ENCODE data around the gene NRIP1.

The NRIP1 gene, protein sequence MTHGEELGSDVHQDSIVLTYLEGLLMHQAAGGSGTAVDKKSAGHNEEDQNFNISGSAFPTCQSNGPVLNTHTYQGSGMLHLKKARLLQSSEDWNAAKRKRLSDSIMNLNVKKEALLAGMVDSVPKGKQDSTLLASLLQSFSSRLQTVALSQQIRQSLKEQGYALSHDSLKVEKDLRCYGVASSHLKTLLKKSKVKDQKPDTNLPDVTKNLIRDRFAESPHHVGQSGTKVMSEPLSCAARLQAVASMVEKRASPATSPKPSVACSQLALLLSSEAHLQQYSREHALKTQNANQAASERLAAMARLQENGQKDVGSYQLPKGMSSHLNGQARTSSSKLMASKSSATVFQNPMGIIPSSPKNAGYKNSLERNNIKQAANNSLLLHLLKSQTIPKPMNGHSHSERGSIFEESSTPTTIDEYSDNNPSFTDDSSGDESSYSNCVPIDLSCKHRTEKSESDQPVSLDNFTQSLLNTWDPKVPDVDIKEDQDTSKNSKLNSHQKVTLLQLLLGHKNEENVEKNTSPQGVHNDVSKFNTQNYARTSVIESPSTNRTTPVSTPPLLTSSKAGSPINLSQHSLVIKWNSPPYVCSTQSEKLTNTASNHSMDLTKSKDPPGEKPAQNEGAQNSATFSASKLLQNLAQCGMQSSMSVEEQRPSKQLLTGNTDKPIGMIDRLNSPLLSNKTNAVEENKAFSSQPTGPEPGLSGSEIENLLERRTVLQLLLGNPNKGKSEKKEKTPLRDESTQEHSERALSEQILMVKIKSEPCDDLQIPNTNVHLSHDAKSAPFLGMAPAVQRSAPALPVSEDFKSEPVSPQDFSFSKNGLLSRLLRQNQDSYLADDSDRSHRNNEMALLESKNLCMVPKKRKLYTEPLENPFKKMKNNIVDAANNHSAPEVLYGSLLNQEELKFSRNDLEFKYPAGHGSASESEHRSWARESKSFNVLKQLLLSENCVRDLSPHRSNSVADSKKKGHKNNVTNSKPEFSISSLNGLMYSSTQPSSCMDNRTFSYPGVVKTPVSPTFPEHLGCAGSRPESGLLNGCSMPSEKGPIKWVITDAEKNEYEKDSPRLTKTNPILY (N-terminal part only)

GRCh38 chr21:15064576-15065391, at the start of gene NRIP1:
Gene NRIP1, minus strand, starts transcription at chr21:15065000. Its CDS starts 96,808 bp downstream, at chr21:14968192.
- peak within 1 kb of the TSS; percentile 81 for H3K4me3 ChIP-seq (ENCODE audit: low read length)
- peak; percentile 93 for DNase-seq (ENCODE audit: low read depth)
- no peak for TF ChIP-seq CTCF (IDR thresholded peaks at IDR 0.05; ENCODE audit: insufficient read depth, low read depth, low read length, missing control alignments)

DNA sequence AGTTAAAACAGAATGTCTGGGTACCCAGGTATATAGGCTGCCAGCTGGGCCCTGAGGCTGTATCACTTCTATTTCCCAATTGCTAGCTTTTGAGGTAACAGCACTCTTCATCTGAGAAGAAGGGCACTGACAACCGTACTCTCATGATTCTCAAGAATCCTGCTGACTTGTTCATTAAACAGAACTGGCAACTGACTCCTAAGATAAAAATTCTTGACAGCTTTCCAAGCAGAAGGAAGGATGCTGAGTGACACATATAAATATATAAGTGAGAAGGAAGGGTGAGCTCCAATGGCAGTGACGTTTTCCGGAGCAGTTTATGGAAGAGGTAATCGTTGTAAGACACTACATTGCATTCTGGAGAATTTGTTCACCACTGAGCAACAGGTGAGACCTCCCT, 48.1 kb upstream of the NRIP1 start:
- H3K4me3 ChIP-seq (ENCODE audit: low read length): no peak overlapping the region
- TF ChIP-seq CTCF (IDR thresholded peaks at IDR 0.05; ENCODE audit: insufficient read depth, low read depth, low read length, missing control alignments): no peak
- DNase-seq (ENCODE audit: low read depth): no peak

GRCh38 chr21:15108801-15109200, 44.0 kb upstream of the NRIP1 start:
- no peak overlapping the region for H3K4me3 ChIP-seq (ENCODE audit: low read length)
- TF ChIP-seq CTCF (IDR thresholded peaks at IDR 0.05; ENCODE audit: insufficient read depth, low read depth, low read length, missing control alignments): no peak
- DNase-seq (ENCODE audit: low read depth): no peak

DNA sequence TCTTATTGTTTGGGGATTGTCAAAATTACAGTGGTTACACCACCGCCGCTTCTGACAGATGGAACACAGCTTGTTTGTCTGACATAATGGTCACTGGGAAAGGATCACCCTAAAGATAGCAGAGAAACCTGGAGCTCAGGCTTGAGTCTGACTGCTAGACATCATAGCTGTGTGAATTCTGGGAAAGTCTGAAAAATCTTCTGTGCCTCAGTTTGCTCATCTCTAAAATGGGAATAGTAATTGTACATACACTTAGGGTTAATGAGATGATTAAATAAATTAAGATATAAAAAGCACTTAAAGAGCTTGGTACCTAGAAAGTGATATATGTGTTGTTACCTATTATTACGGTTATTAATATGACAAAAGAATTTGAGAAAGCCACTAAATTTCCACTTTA, 39.7 kb upstream of the NRIP1 start:
- no peak overlapping the region for H3K4me3 ChIP-seq (ENCODE audit: low read length)
- no peak for DNase-seq (ENCODE audit: low read depth)
- no peak for TF ChIP-seq CTCF (IDR thresholded peaks at IDR 0.05; ENCODE audit: insufficient read depth, low read depth, low read length, missing control alignments)

- DNase-seq (ENCODE audit: low read depth): no peak
- H3K4me3 ChIP-seq (ENCODE audit: low read length): no peak overlapping the region
- no peak for TF ChIP-seq CTCF (IDR thresholded peaks at IDR 0.05; ENCODE audit: insufficient read depth, low read depth, low read length, missing control alignments)
Observed at GRCh38 chr21:15098908-15099307, 34.1 kb upstream of the NRIP1 start.

DNA sequence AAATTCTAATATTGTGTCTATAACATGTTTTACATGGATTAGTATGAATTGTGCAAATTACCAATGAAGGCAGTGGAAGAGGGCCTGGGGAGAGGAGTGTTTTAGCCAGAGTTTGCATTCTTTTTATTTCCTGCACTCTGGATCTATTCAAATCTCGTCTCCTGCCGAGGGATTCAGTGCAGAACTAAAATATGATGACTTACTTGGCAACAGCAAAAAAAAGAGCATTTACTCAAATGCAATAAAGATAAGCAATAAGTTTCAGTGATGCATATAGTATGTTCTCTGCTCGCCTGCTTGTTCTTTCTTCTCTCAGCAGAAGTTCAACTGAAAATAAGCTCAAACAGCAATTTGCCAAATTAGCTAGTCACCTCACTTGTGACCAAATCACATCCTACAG, 33.4 kb upstream of the NRIP1 start:
- no peak overlapping the region for H3K4me3 ChIP-seq (ENCODE audit: low read length)
- no peak for DNase-seq (ENCODE audit: low read depth)
- no peak for TF ChIP-seq CTCF (IDR thresholded peaks at IDR 0.05; ENCODE audit: insufficient read depth, low read depth, low read length, missing control alignments)
